HG03521 (cell line): ENCODE measurements around the gene TMEM120B.

ENCODE experiments used
- ATAC-seq: cut with Tn5 transposase; IDR thresholded peaks from one replicate; pipeline ENCODE4 v1.9.1; 2021; ENCODE audit warnings: mild to moderate bottlenecking, moderate library complexity; ENCODE audit not compliant: unreplicated experiment

Gene TMEM120B

DNA sequence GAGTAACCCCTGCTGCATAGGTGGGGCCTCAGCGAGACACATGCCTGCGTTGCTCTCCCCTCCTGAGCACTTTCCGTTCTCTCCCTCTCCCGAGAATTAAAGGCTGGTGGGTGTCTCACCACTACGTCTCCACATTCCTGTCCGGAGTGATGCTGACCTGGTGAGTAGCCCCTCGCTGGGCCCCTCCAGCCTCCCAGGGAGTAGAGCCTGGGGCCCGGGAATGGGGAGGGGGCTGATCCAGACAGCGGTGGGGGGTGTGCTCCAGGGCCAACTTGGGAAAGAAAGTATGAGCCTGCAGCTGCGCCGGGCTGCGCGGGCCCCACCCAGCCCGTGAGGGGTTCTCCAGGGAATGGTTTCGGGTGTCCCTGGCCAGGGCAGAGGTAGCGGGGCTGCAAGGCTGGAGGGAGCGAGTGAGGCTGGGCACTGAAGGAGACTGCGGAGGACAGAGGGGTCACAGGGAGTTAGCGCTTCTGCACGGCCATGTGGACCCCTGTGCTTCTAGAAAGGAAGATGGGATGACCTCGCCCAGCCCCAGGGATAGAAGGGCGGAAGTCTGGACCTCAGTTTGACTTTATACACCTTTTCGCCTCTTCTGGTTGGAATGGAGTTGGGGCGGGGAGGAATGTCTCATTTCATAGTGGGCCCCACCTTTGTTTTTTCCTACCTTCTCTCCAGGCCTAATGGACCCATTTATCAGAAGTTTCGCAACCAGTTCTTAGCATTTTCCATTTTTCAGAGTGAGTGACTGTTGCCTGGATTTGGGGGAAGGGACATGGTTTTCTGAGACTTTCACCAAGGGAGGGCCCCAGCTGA is 58.5 kb downstream of the TMEM120B start:
- ATAC-seq: no peak

DNA sequence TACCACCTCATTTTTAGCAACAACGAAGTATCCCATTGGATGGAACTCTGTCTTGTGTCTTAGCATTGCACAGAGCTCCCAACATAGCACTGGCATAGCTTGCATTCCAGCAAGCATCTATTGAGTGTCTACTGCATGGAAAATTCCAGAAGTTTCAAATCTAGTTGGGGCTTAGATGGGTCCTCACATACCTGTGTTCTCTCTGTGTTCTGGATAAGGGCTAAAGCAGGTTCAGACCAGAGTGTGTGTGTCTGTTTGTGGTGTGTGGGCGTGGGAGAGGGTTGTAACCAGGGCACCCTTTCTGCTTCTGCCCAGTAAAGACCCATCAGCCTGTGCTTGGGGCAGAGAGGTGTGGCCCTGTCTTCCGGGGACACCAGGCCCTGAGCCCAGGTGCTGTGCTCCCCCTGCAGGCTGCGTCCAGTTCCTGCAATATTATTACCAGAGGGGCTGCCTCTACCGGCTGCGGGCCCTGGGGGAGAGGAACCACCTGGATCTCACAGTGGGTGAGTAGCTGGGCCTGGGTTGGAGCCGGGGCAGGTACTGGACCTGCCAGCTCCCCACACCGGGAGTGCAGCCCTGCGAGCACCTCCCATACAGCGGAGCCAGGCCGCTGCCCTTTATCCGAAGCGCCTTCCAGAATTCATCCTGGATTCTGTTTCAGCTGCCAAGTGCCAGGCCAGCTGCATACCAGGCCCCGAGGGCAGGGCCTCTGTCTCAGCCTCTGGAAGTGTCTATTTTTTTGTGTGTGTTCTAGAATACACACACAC is 60.6 kb downstream of the TMEM120B start:
- peak; percentile 79 for ATAC-seq

GRCh38 chr12:121774968-121775474 is 62.5 kb downstream of the TMEM120B start:
- no peak for ATAC-seq

- no peak for ATAC-seq
These were observed 62.9 kb downstream of the TMEM120B start for GRCh38 chr12:121775501-121775900.

GRCh38 chr12:121776190-121777098 is 63.9 kb downstream of the TMEM120B start:
- no peak for ATAC-seq

DNA sequence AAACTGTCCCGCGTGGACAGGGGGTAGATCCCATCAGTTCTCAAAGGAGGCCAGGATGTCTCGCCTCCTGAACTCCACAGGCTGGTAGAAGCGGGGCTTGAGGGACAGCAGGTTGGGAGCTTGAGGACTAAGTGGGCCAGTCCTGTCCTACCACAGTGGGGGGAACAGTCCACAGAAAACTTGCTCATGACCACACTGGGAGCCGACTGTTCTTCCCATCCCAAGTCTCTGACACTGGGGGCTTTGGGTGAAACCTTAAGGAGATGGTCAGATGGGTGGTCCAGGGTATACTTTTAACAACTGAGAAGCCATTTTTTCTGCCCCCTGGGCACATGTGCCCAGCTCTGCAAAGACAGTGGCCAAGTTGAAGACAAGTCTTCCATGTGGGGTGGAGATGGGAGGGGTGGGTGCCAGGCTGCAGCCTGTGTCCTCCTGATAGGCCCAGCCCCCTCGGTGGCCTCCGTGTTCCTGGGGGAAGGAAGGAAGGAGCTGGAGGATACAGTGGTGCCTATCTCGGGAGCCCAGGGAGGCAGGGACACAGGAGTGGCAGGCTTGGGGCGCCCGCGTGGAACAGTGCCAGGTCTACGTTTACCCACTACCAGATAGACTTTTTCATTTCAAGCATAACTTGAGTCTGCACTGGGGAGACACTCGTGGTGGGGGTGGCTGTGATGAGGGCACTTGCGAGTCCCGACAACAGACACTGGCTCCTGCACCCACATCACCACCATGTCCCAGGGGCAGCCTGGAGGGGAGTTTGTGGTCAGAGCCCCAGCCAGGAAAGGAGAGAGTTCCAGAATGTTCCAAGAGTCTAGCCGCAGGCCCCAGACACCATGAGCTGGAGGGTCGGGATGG is 66.2 kb downstream of the TMEM120B start:
- ATAC-seq: no peak

- no peak for ATAC-seq
These were observed 66.9 kb downstream of the TMEM120B start for GRCh38 chr12:121779422-121779895.

GRCh38 chr12:121780429-121780828 is 67.9 kb downstream of the TMEM120B start:
- no peak for ATAC-seq

GRCh38 chr12:121781484-121781997 is 69.0 kb downstream of the TMEM120B start:
- ATAC-seq: no peak

GRCh38 chr12:121781998-121782979 is 69.7 kb downstream of the TMEM120B start:
- ATAC-seq: no peak

DNA sequence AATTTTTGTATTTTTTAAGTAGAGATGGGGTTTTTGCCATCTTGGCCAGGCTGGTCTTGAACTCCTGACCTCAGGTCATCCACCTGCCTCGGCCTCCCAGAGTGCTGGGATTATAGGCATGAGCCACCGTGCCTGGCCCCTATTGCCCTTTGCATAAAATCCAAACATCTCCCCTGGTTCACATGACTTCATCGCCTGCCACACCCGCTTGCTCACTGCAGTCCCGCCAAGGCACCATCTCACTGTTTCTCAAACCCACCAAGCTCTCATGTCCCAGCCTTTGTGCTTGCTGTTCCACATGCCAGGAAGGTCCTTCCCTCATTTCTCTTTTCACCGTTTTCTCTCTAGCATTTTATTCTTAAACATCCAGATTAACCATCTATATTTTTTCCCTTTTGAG is 71.2 kb downstream of the TMEM120B start:
- ATAC-seq: no peak

GRCh38 chr12:121784460-121784859 is 71.9 kb downstream of the TMEM120B start:
- ATAC-seq: no peak

DNA sequence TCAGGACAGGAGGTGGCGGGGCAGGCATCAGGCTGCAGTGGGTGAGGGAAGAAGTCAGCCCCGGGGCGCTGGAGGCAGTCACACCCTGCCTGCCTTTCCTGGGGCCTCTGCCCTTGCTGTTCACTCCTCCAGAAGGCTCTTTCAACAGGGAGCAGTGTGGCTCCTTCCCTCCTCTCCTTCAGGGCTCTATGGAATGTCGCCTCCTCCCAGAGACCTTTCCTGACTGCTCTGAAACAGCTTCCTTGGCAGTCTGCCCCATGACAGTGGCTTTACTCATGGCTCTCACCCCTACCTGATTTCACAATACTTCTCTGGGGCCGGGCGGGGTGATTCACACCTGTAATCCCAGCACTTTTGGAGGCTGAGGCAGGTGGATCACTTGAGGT is 73.9 kb downstream of the TMEM120B start:
- ATAC-seq: no peak

- ATAC-seq: no peak
These were observed 74.8 kb downstream of the TMEM120B start for GRCh38 chr12:121787063-121788025.

DNA sequence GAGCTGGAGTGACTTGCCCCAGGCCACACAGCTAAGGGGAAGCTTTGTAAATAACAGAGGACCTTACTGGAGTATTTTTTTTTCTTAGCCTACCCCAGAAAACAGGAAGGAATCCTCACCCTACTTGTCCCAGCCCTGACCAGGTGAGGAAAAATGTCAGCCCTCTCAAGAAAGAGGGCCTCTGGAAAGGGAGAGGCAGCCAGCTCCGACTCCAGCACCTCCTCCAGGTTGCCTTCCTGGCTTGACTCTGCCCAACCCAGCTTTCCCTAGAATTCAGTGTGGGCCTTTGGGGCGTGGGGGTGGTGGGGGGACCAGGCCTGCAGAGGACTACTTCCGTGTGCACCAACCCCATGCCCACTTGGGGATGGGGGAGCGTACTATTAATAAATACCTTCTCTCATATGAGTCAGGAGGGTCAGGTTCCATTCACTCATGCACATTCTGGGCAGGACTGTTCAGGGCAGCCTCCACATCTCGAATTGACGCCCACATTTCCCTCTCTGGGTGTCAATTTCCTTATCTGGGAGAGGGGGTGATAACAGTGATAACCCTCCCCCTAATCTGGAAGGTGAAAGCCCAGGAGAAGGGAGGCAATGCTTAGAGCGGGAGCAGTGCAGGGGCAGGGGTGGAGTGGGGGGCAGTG is 75.7 kb downstream of the TMEM120B start:
- no peak for ATAC-seq

- no peak for ATAC-seq
These were observed 76.8 kb downstream of the TMEM120B start for GRCh38 chr12:121789233-121789781.
